Muscle layer of duodenum (tissue), 2 donors: ENCODE measurements around the gene CACFD1.
A peak's percentile ranks its signal among the peaks of the same experiment; 100 is the strongest.

Source experiments
- H3K27ac ChIP-seq: one replicate; pipeline ENCODE4 v1.7.0; 2013; ENCODE audit warnings: mild to moderate bottlenecking, low read length
- H3K27me3 ChIP-seq: one replicate; pipeline ENCODE4 v1.7.0; 2013; ENCODE audit warnings: low read depth, mild to moderate bottlenecking, control low read depth, low read length
- H3K36me3 ChIP-seq, 2 donors: one replicate each; pipeline ENCODE4 v1.7.0; 2013; ENCODE audit warnings: low read length in 2 of 2, control low read depth in 1 of 2, mild to moderate bottlenecking in 1 of 2; ENCODE audit not compliant: insufficient read depth in 2 of 2, control insufficient read depth in 1 of 2
- H3K4me1 ChIP-seq, 2 donors: one replicate each; pipeline ENCODE4 v1.7.0; 2013; ENCODE audit warnings: low read length in 2 of 2, mild to moderate bottlenecking in 2 of 2, control low read depth in 1 of 2, moderate library complexity in 1 of 2; ENCODE audit not compliant: insufficient read depth in 2 of 2, control insufficient read depth in 1 of 2
- H3K4me3 ChIP-seq, 2 donors: one replicate each; pipeline ENCODE4 v1.7.0; 2013; ENCODE audit warnings: low read length in 2 of 2, low read depth in 1 of 2, mild to moderate bottlenecking in 1 of 2
- H3K9me3 ChIP-seq, 2 donors: one replicate each; pipeline ENCODE4 v1.7.0; 2013; ENCODE audit warnings: low read length in 2 of 2, control low read depth in 1 of 2, mild to moderate bottlenecking in 1 of 2; ENCODE audit not compliant: control insufficient read depth in 1 of 2
- donor health status: healthy.

CACFD1 gene

GRCh38 chr9:133427658-133428348 lies 32.0 kb upstream of the CACFD1 start:
- no peaks in the 10 kb centered on the region for H3K9me3 ChIP-seq
- H3K27me3 ChIP-seq, result peaks cover 4% of the 10 kb centered on the region
- H3K4me3 ChIP-seq, result no peak overlapping the region
- peaks cover 0 to 7% of the 10 kb centered on the region in 2 donors for H3K4me1 ChIP-seq
- no peak overlapping the region for H3K27ac ChIP-seq
- H3K36me3 ChIP-seq, result peaks cover 0 to 3% of the 10 kb centered on the region in 2 donors

GRCh38 chr9:133428617-133429101 lies 31.1 kb upstream of the CACFD1 start:
- peaks cover 0 to 7% of the 10 kb centered on the region in 2 donors for H3K4me1 ChIP-seq
- H3K36me3 ChIP-seq, result peaks cover 0 to 3% of the 10 kb centered on the region in 2 donors
- no peak overlapping the region for H3K27ac ChIP-seq
- peaks cover 4% of the 10 kb centered on the region for H3K27me3 ChIP-seq
- no peak overlapping the region for H3K4me3 ChIP-seq
- H3K9me3 ChIP-seq, result no peaks in the 10 kb centered on the region

- Histone ChIP-seq H3K4me3 (peak overlapping the region in 1 of 2 donors; percentile 14), H3K27me3 (peaks cover 4% of the 10 kb centered on the region), H3K27ac (no peak overlapping the region)
These were observed 30.6 kb upstream of the CACFD1 start for GRCh38 chr9:133429214-133429613.

GRCh38 chr9:133429641-133430161 lies 30.1 kb upstream of the CACFD1 start:
- Histone ChIP-seq H3K4me1 (peaks cover 0 to 7% of the 10 kb centered on the region in 2 donors), H3K27ac (no peak overlapping the region), H3K27me3 (peaks cover 4% of the 10 kb centered on the region), H3K9me3 (no peaks in the 10 kb centered on the region), H3K4me3 (peak overlapping the region in 1 of 2 donors; percentile 14), H3K36me3 (peaks cover 0 to 3% of the 10 kb centered on the region in 2 donors)

More at GRCh38 chr9:133429214-133429613, 30.6 kb upstream of the CACFD1 start:
- no peaks in the 10 kb centered on the region for H3K9me3 ChIP-seq
- H3K36me3 ChIP-seq, result peaks cover 0 to 3% of the 10 kb centered on the region in 2 donors
- peaks cover 0 to 7% of the 10 kb centered on the region in 2 donors for H3K4me1 ChIP-seq

- peaks cover 0 to 2% of the 10 kb centered on the region in 2 donors for H3K36me3 ChIP-seq
- H3K4me1 ChIP-seq, result peaks cover 0 to 7% of the 10 kb centered on the region in 2 donors
- H3K27me3 ChIP-seq, result peaks cover 4% of the 10 kb centered on the region
- H3K27ac ChIP-seq, result no peak overlapping the region
- H3K4me3 ChIP-seq, result no peak overlapping the region
- no peaks in the 10 kb centered on the region for H3K9me3 ChIP-seq
These were observed 29.5 kb upstream of the CACFD1 start for GRCh38 chr9:133430244-133430643.

- peaks cover 0 to 7% of the 10 kb centered on the region in 2 donors for H3K4me1 ChIP-seq
- H3K27me3 ChIP-seq, result no peaks in the 10 kb centered on the region
- no peak overlapping the region for H3K27ac ChIP-seq
- H3K9me3 ChIP-seq, result no peaks in the 10 kb centered on the region
- no peaks in the 10 kb centered on the region for H3K36me3 ChIP-seq
- H3K4me3 ChIP-seq, result no peak overlapping the region
These were observed 26.4 kb upstream of the CACFD1 start for GRCh38 chr9:133433351-133433843.

GRCh38 chr9:133436681-133437080 lies 23.1 kb upstream of the CACFD1 start:
- Histone ChIP-seq H3K9me3 (no peaks in the 10 kb centered on the region), H3K4me1 (no peaks in the 10 kb centered on the region), H3K27me3 (no peaks in the 10 kb centered on the region), H3K4me3 (no peak overlapping the region), H3K36me3 (no peaks in the 10 kb centered on the region), H3K27ac (no peak overlapping the region)

GRCh38 chr9:133437753-133438531 lies 21.8 kb upstream of the CACFD1 start:
- Histone ChIP-seq H3K36me3 (no peaks in the 10 kb centered on the region), H3K27ac (no peak overlapping the region), H3K4me3 (no peak overlapping the region), H3K4me1 (no peaks in the 10 kb centered on the region), H3K27me3 (no peaks in the 10 kb centered on the region), H3K9me3 (no peaks in the 10 kb centered on the region)

- Histone ChIP-seq H3K9me3 (no peaks in the 10 kb centered on the region), H3K27me3 (no peaks in the 10 kb centered on the region), H3K27ac (no peak overlapping the region), H3K36me3 (no peaks in the 10 kb centered on the region), H3K4me1 (no peaks in the 10 kb centered on the region), H3K4me3 (no peak overlapping the region)
These were observed 20.4 kb upstream of the CACFD1 start for GRCh38 chr9:133439337-133439736.

- no peaks in the 10 kb centered on the region for H3K4me1 ChIP-seq
- no peaks in the 10 kb centered on the region for H3K9me3 ChIP-seq
- H3K4me3 ChIP-seq, result no peak overlapping the region
- no peaks in the 10 kb centered on the region for H3K36me3 ChIP-seq
- no peak overlapping the region for H3K27ac ChIP-seq
- H3K27me3 ChIP-seq, result no peaks in the 10 kb centered on the region
These were observed 18.9 kb upstream of the CACFD1 start for GRCh38 chr9:133440874-133441273.

- H3K36me3 ChIP-seq, result no peaks in the 10 kb centered on the region
- H3K4me3 ChIP-seq, result no peak overlapping the region
- no peaks in the 10 kb centered on the region for H3K27me3 ChIP-seq
- no peaks in the 10 kb centered on the region for H3K4me1 ChIP-seq
- no peaks in the 10 kb centered on the region for H3K9me3 ChIP-seq
- H3K27ac ChIP-seq, result no peak overlapping the region
These were observed 18.2 kb upstream of the CACFD1 start for GRCh38 chr9:133441571-133441970.
